ENCODE data around the gene CYP21A2. TPM values are rescaled to one million over a fixed set of nuclear protein-coding genes. Genes with fewer than 3 reads are reported as not detected.

Gene CYP21A2
- total and polyA plus RNA-seq, 4 donors: 2.2 to 3.6 (median 2.3) TPM; not detected in 1

GRCh38 chr6:32087574-32088486 lies 49.6 kb downstream of the CYP21A2 start:
- intact Hi-C loops (cut with DNase I): no loop called here
- Histone ChIP-seq H3K27me3 (ENCODE audit: control insufficient read depth in 1 of 2, insufficient read depth in 2 of 2, low read length in 1 of 2) (no peaks in the 10 kb centered on the region), H3K9me3 (ENCODE audit: control insufficient read depth, low read length) (no peaks in the 10 kb centered on the region), H3K27ac (ENCODE audit: low read depth in 1 of 2, low read length in 2 of 2) (peak overlapping the region in 1 of 2 donors; percentile 25), H3K4me1 (ENCODE audit: control insufficient read depth in 1 of 2, insufficient read depth in 2 of 2, low read length in 2 of 2) (peaks cover 0 to 4% of the 10 kb centered on the region in 2 donors), H3K4me3 (ENCODE audit: low read length in 2 of 2) (no peak overlapping the region), H3K36me3 (ENCODE audit: control insufficient read depth in 1 of 2, insufficient read depth in 2 of 2, low read length in 1 of 2) (peaks cover 0 to 1% of the 10 kb centered on the region in 2 donors)
- ATAC-seq (ENCODE audit: low FRiP score) (peak; percentile 86), DNase-seq (peak; percentile 92 to 97)
- 19 to 39% methylated on average over 17 to 50 of the region's 50 CpGs for WGBS, 2 donors

GRCh38 chr6:32088487-32089049 lies 50.4 kb downstream of the CYP21A2 start:
- no peaks in the 10 kb centered on the region for H3K27me3 ChIP-seq (ENCODE audit: control insufficient read depth in 1 of 2, insufficient read depth in 2 of 2, low read length in 1 of 2)
- ATAC-seq (ENCODE audit: low FRiP score) (no peak), DNase-seq (no peak)
- 94% methylated on average over 14 of the region's 14 CpGs for WGBS, 2 donors
- H3K9me3 ChIP-seq (ENCODE audit: control insufficient read depth, low read length): no peaks in the 10 kb centered on the region
- H3K4me3 ChIP-seq (ENCODE audit: low read length in 2 of 2): no peak overlapping the region
- no peak overlapping the region for H3K27ac ChIP-seq (ENCODE audit: low read depth in 1 of 2, low read length in 2 of 2)
- peaks cover 0 to 1% of the 10 kb centered on the region in 2 donors for H3K36me3 ChIP-seq (ENCODE audit: control insufficient read depth in 1 of 2, insufficient read depth in 2 of 2, low read length in 1 of 2)
- intact Hi-C loops (cut with DNase I): no loop called here
- peaks cover 0 to 4% of the 10 kb centered on the region in 2 donors for H3K4me1 ChIP-seq (ENCODE audit: control insufficient read depth in 1 of 2, insufficient read depth in 2 of 2, low read length in 2 of 2)

GRCh38 chr6:32089082-32089828 lies 51.0 kb downstream of the CYP21A2 start:
- Histone ChIP-seq H3K4me1 (ENCODE audit: control insufficient read depth in 1 of 2, insufficient read depth in 2 of 2, low read length in 2 of 2) (peaks cover 0 to 4% of the 10 kb centered on the region in 2 donors), H3K36me3 (ENCODE audit: control insufficient read depth in 1 of 2, insufficient read depth in 2 of 2, low read length in 1 of 2) (no peaks in the 10 kb centered on the region), H3K27me3 (ENCODE audit: control insufficient read depth in 1 of 2, insufficient read depth in 2 of 2, low read length in 1 of 2) (no peaks in the 10 kb centered on the region), H3K9me3 (ENCODE audit: control insufficient read depth, low read length) (no peaks in the 10 kb centered on the region), H3K4me3 (ENCODE audit: low read length in 2 of 2) (no peak overlapping the region), H3K27ac (ENCODE audit: low read depth in 1 of 2, low read length in 2 of 2) (no peak overlapping the region)
- intact Hi-C loops (cut with DNase I): no loop called here
- ATAC-seq (ENCODE audit: low FRiP score) (no peak), DNase-seq (no peak)
- WGBS, 2 donors: 91 to 92% methylated on average over 10 of the region's 10 CpGs

Other genes with a start within 250 kb of the CYP21A2 start
- gene VARS1, start 242.7 kb upstream of the CYP21A2 start, total RNA-seq: 10 to 100 TPM; 44.4 to 49.6 TPM
- 10 to 100 TPM in 1 of 2 donors, 1 to 10 TPM in 1; 9.8 to 26.4 TPM for gene VARS1, start 242.7 kb upstream of the CYP21A2 start, polyA plus RNA-seq
- 10 to 100 TPM; 32.4 to 33.4 TPM for gene LSM2, start 231.4 kb upstream of the CYP21A2 start, total RNA-seq
- gene LSM2, start 231.4 kb upstream of the CYP21A2 start, polyA plus RNA-seq: 10 to 100 TPM; 41.7 to 42.2 TPM
- 1 to 10 TPM; 1.9 TPM for gene HSPA1L, start 223.1 kb upstream of the CYP21A2 start, total RNA-seq
- 1 to 10 TPM; 1.3 to 2.1 TPM for gene HSPA1L, start 223.1 kb upstream of the CYP21A2 start, polyA plus RNA-seq
- 100 to 1,000 TPM; 194 to 454 TPM for gene HSPA1A, start 222.9 kb upstream of the CYP21A2 start, total RNA-seq
- 10 to 100 TPM; 55.1 to 98.7 TPM for gene HSPA1A, start 222.9 kb upstream of the CYP21A2 start, polyA plus RNA-seq
- 100 to 1,000 TPM; 155 to 332 TPM for gene HSPA1B, start 210.7 kb upstream of the CYP21A2 start, total RNA-seq
- 10 to 100 TPM; 23.2 to 61.1 TPM for gene HSPA1B, start 210.7 kb upstream of the CYP21A2 start, polyA plus RNA-seq
- gene NEU1, start 175.6 kb upstream of the CYP21A2 start, total RNA-seq: 10 to 100 TPM; 23.9 to 24.6 TPM
- gene NEU1, start 175.6 kb upstream of the CYP21A2 start, polyA plus RNA-seq: 10 to 100 TPM; 20.3 to 23.7 TPM
- 1 to 10 TPM in 1 of 2 donors, under 1 TPM in 1; 0.60 to 1.5 TPM for gene SLC44A4, start 159.4 kb upstream of the CYP21A2 start, total RNA-seq
- 10 to 100 TPM in 1 of 2 donors, under 1 TPM in 1; 0.31 to 12.0 TPM for gene SLC44A4, start 159.4 kb upstream of the CYP21A2 start, polyA plus RNA-seq
- 10 to 100 TPM; 23.6 to 40.4 TPM for gene EHMT2, start 140.7 kb upstream of the CYP21A2 start, total RNA-seq
- gene EHMT2, start 140.7 kb upstream of the CYP21A2 start, polyA plus RNA-seq: 10 to 100 TPM; 16.7 to 56.8 TPM
- 1 to 10 TPM; 1.8 to 4.9 TPM for gene ZBTB12, start 136.3 kb upstream of the CYP21A2 start, total RNA-seq
- 1 to 10 TPM; 1.2 to 3.4 TPM for gene ZBTB12, start 136.3 kb upstream of the CYP21A2 start, polyA plus RNA-seq
- gene C2, start 110.7 kb upstream of the CYP21A2 start, total RNA-seq: 10 to 100 TPM; 20.8 to 46.6 TPM
- 10 to 100 TPM in 1 of 2 donors, 1 to 10 TPM in 1; 5.6 to 16.7 TPM for gene C2, start 110.7 kb upstream of the CYP21A2 start, polyA plus RNA-seq
- 100 to 1,000 TPM in 1 of 2 donors, 10 to 100 TPM in 1; 56.7 to 141 TPM for gene CFB, start 92.3 kb upstream of the CYP21A2 start, total RNA-seq
- 10 to 100 TPM; 26.4 to 90.4 TPM for gene CFB, start 92.3 kb upstream of the CYP21A2 start, polyA plus RNA-seq
- 10 to 100 TPM; 42.2 to 55.5 TPM for gene NELFE, start 79.4 kb upstream of the CYP21A2 start, total RNA-seq
- gene NELFE, start 79.4 kb upstream of the CYP21A2 start, polyA plus RNA-seq: 10 to 100 TPM; 61.9 to 71.5 TPM
- 10 to 100 TPM; 53.8 to 90.3 TPM for gene SKIC2, start 79.2 kb upstream of the CYP21A2 start, total RNA-seq
- gene SKIC2, start 79.2 kb upstream of the CYP21A2 start, polyA plus RNA-seq: 100 to 1,000 TPM in 1 of 2 donors, 10 to 100 TPM in 1; 26.7 to 188 TPM
- 10 to 100 TPM; 20.2 to 20.5 TPM for gene DXO, start 66.3 kb upstream of the CYP21A2 start, total RNA-seq
- gene DXO, start 66.3 kb upstream of the CYP21A2 start, polyA plus RNA-seq: 10 to 100 TPM in 1 of 2 donors, 1 to 10 TPM in 1; 5.1 to 41.7 TPM
- 100 to 1,000 TPM; 146 to 258 TPM for gene C4A, start 56.4 kb upstream of the CYP21A2 start, total RNA-seq
- gene C4A, start 56.4 kb upstream of the CYP21A2 start, polyA plus RNA-seq: 10 to 100 TPM in 1 of 2 donors, 1 to 10 TPM in 1; 7.4 to 43.6 TPM
- 100 to 1,000 TPM; 149 to 225 TPM for gene C4B, start 23.6 kb upstream of the CYP21A2 start, total RNA-seq
- 10 to 100 TPM; 10.8 to 49.3 TPM for gene C4B, start 23.6 kb upstream of the CYP21A2 start, polyA plus RNA-seq
- 100 to 1,000 TPM; 146 to 441 TPM for gene TNXB, start 70.9 kb downstream of the CYP21A2 start, total RNA-seq
- gene TNXB, start 70.9 kb downstream of the CYP21A2 start, polyA plus RNA-seq: 10 to 100 TPM; 11.1 to 86.1 TPM
- gene ATF6B, start 89.8 kb downstream of the CYP21A2 start, total RNA-seq: 10 to 100 TPM; 56.2 to 90.9 TPM
- 10 to 100 TPM; 12.9 to 93.1 TPM for gene ATF6B, start 89.8 kb downstream of the CYP21A2 start, polyA plus RNA-seq
- 1 to 10 TPM; 1.9 to 4.7 TPM for gene FKBPL, start 91.9 kb downstream of the CYP21A2 start, total RNA-seq
- gene FKBPL, start 91.9 kb downstream of the CYP21A2 start, polyA plus RNA-seq: 1 to 10 TPM; 3.4 to 4.8 TPM
- 1 to 10 TPM; 3.6 to 7.0 TPM for gene PRRT1, start 113.5 kb downstream of the CYP21A2 start, total RNA-seq
- 10 to 100 TPM in 1 of 2 donors, 1 to 10 TPM in 1; 4.6 to 12.5 TPM for gene PRRT1, start 113.5 kb downstream of the CYP21A2 start, polyA plus RNA-seq
- gene PPT2, start 115.7 kb downstream of the CYP21A2 start, total RNA-seq: 10 to 100 TPM; 26.0 to 37.6 TPM
- 10 to 100 TPM in 1 of 2 donors, 1 to 10 TPM in 1; 4.3 to 29.7 TPM for gene PPT2, start 115.7 kb downstream of the CYP21A2 start, polyA plus RNA-seq
- gene EGFL8, start 126.2 kb downstream of the CYP21A2 start, total RNA-seq: 10 to 100 TPM; 20.7 to 38.8 TPM
- gene EGFL8, start 126.2 kb downstream of the CYP21A2 start, polyA plus RNA-seq: 100 to 1,000 TPM in 1 of 2 donors, 1 to 10 TPM in 1; 3.9 to 138 TPM
- 10 to 100 TPM; 36.2 to 41.7 TPM for gene AGPAT1, start 137.7 kb downstream of the CYP21A2 start, total RNA-seq
- gene AGPAT1, start 137.7 kb downstream of the CYP21A2 start, polyA plus RNA-seq: 10 to 100 TPM; 42.9 to 54.8 TPM
- 10 to 100 TPM; 35.0 to 44.5 TPM for gene RNF5, start 140.0 kb downstream of the CYP21A2 start, total RNA-seq
- gene RNF5, start 140.0 kb downstream of the CYP21A2 start, polyA plus RNA-seq: 100 to 1,000 TPM in 1 of 2 donors, 10 to 100 TPM in 1; 64.1 to 109 TPM
- 10 to 100 TPM in 1 of 2 donors, 1 to 10 TPM in 1; 6.4 to 12.7 TPM for gene AGER, start 145.8 kb downstream of the CYP21A2 start, total RNA-seq
- 10 to 100 TPM in 1 of 2 donors, 1 to 10 TPM in 1; 1.4 to 16.5 TPM for gene AGER, start 145.8 kb downstream of the CYP21A2 start, polyA plus RNA-seq
- gene PBX2, start 151.8 kb downstream of the CYP21A2 start, total RNA-seq: 10 to 100 TPM; 66.0 to 91.2 TPM
- gene PBX2, start 151.8 kb downstream of the CYP21A2 start, polyA plus RNA-seq: 10 to 100 TPM; 11.5 to 64.0 TPM
- 10 to 100 TPM; 20.1 to 26.2 TPM for gene GPSM3, start 154.2 kb downstream of the CYP21A2 start, total RNA-seq
- 10 to 100 TPM in 1 of 2 donors, 1 to 10 TPM in 1; 5.4 to 31.1 TPM for gene GPSM3, start 154.2 kb downstream of the CYP21A2 start, polyA plus RNA-seq
- 10 to 100 TPM; 35.2 to 64.4 TPM for gene NOTCH4, start 185.7 kb downstream of the CYP21A2 start, total RNA-seq
- gene NOTCH4, start 185.7 kb downstream of the CYP21A2 start, polyA plus RNA-seq: 1 to 10 TPM; 4.0 to 7.3 TPM

Measured in aorta (tissue), 5 donors.